Measurements from ENCODE around the gene MMP24OS.
A peak's percentile ranks its signal among the peaks of the same experiment; 100 is the strongest.

Gene MMP24OS

DNA sequence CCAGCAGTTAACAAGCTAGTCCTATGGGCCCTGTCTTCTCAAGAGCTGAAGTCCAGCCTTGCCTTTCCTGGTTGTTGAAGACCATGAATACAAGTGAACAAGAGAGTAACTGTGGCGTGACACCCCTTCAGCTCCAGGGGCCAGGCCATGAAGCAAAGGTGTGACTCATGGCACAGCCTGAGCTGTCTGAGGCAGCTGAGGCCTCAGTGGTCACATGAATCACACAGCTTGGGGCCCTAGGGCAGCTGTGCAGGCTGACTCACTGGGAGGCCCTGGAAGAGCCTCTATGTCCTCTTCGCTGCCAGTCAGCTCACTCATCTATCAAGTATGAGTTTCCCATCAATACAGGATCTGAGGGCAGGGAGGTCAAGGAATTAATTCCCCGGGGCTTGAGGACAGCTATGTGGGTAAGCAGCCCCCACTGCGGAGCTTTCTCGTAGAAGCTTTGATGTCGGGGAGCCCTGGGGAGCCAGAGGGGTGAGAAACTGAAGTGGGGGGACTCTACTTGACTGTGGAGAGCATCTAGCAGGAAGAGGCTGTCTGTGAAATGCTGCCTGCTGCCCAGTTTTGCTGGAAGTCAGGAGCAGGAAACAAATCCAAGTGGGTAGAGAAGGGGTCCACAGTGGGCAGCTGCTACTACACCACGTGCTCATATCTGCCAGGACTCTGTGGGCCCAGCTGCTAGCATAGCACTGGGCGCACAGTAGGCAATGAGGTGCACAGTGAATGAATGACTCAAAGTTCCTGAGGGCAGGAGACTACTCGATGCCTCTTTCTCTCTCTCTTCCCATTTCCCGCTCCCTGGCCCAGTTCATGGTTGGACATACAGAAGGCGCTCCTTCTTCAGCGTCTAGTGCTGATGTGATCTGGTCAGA is 28.0 kb upstream of the MMP24OS start:
- no peak for DNase-seq

GRCh38 chr20:35304956-35305355 is 27.0 kb upstream of the MMP24OS start:
- no peak for DNase-seq

GRCh38 chr20:35303735-35304491 is 26.0 kb upstream of the MMP24OS start:
- peak in 1 of 2 experiments; percentile 68 for DNase-seq

GRCh38 chr20:35303382-35303734 is 25.4 kb upstream of the MMP24OS start:
- DNase-seq, result no peak

- DNase-seq, result no peak
Measured at GRCh38 chr20:35302421-35303335, 24.8 kb upstream of the MMP24OS start.

GRCh38 chr20:35301426-35301825 is 23.5 kb upstream of the MMP24OS start:
- no peak for DNase-seq

DNA sequence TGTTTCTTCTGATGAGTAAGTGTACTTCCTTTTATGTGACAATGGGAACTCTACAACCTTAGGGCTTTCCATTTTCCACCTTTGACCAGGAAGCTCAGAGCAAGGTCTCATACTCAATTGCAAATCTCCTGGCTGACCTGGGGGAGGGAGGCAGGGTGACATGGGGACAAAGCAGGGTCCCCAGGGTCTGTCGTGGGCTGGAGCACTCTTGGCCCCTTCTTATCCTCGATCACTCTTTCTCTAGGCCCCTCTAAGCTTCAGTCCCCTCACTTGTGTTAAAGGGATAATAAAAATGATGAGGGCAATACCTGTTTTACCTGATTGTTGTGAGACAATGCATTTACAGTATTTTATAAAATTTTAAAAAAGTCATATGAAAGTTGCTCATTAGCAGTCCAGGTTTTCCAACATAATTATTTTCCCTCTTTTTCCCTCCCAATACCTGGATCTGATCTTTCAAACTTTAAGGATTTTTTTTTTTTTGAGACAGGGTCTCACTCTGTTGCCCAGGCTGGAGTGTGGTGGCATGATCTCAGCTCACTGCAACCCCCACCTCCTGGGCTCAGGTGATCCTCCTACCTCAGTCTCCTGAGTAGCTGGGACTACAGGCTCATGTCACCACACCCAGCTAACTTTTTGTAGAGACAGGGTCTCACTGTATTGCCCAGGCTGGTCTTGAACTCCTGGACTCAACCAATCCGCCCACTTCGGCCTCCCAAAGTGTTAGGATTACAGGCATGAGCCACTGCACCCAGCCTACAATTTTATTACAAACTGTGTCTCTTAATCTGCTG is 22.7 kb upstream of the MMP24OS start:
- DNase-seq, result no peak

DNA sequence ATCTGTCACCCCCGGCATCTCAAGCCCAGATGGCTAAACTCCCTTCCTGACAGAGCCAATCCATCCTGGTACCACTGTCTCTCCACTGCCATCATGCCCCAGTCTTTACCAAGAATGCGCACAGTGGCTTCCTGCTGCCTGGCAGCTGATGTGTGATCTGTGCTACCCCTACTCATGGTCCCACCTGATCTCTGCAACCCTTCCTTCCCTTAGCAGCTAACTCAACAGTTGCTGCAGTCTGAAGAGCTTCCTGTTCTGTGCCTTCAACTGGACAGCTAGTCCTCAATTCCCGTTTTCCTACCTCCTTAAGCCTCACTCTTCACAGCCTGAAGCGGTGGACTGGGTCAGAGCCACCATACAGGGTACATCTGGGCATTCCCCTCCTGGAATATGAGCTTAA is 21.9 kb upstream of the MMP24OS start:
- no peak for DNase-seq

DNA sequence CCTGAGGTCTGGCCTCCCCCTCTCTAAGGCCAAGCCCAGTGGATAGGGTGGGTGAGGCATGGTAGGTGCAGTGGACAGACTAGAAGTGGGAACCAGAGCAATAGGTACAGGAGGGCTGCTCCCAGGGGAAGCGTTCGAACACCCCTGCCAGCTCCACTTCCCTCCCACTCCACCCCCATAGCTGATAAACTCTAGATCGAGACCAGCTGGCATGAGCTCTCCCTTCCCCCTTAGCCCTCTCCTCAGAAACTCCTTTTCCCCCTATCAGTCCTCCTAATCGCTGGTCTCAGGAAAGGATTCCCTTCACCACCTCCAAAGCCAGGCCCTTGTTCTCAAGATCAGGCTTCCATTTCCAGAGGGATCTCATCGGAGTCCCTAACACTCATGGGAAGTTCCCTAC is 20.3 kb upstream of the MMP24OS start:
- no peak for DNase-seq

- DNase-seq, result no peak
Measured at GRCh38 chr20:35297740-35298139, 19.8 kb upstream of the MMP24OS start.

DNA sequence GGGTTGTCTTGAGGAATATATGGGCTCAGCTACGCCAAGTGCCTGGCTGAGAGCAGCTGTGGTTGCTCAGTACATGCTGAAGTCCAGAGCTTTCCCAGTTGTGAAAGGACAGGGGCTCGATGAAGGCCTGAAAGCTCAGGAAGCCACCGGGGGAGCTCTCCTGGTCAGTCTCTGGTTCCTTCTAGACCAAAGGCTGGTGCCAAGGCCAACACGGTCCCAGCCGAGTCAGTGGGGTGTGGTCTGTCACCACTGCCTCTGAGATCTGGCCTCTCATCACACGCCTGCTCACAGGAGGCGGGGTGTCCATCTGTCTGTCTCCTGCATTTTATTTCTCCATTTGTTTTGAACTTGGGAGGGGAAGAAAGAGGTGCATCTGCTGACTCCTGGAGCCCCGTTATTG is 19.2 kb upstream of the MMP24OS start:
- no peak for DNase-seq

DNA sequence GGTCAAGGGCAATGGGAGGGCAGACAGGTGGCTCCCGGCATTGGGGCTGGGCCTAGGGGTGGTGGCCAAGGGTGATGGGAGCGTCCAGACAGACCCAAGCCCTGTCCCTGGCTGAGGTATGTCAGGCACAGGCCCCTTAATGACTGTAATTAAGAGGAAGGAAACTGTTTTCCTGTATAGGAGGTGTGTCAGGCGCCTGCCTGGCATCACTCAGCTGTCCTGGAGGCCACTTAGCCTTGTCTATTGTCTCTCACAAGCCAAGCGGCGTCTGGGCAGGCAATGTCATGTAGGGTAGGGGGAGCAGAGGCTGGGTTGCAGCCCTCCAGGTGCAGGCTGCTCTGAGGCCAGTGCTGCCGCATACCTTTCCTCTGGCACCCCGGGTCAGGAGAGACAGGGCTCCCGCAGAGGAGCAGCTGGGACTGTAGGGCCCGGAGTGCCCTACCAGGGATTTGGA is 18.2 kb upstream of the MMP24OS start:
- DNase-seq, result no peak

DNA sequence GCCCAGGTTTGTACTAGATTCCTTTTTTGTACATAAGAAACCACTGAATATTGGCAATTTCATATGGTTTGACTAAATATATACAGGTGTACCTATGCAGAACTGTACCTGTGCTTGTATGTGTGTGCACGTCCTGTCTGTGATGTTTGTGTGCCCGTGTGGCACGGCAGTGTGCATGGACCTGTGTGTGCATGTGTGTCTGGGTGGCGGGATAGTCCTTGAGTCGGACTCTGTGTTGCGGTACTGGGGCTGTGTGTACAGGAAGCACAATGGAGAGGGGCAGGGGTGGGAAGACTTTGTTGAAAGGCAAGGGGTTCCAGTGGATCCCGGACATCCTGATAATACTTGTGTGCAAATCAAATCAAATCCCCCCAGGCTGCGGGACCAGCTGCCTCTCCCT is 17.8 kb upstream of the MMP24OS start:
- DNase-seq, result no peak

DNA sequence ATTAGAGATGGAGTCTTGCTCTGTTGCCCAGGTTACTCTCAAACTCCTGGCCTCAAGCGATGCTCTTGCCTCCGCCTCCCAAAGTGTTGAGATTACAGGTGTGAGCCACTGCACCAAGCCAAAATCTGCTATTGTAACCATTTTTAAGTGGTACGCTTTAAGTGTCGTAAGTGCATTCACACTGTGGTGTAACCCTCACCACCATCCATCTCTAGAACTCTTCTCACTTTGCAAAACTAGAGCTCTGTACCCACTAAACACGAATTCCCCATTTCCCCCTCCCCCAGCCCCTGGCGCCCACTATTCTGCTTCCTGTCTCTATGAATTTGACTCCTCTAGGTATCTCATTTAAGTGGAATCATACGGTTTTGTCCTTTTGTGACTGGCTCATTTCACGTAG is 17.1 kb upstream of the MMP24OS start:
- no peak for DNase-seq

DNA sequence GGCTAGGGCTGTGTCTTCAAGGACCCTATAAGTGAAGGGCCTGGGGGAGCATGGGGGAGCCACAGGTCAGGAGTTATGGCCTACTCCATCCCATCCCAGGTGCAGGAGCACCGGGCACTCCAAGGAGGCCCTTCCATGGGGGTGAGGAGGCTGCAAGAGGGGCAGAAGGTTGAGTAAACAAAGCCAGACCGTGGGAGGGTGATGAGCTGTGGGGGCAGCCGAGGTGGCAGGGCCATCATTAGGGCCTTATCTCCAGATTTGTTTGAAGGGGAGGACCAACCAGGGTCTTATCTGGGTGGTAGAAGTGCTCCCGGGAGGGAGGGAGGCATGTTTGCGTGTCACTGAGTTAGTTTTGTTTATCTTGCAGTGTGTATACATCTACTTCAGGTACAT is 16.4 kb upstream of the MMP24OS start:
- DNase-seq, result no peak

GRCh38 chr20:35293303-35294292 is 15.7 kb upstream of the MMP24OS start:
- no peak for DNase-seq

GRCh38 chr20:35292504-35293285 is 14.8 kb upstream of the MMP24OS start:
- no peak for DNase-seq

- no peak for DNase-seq
Measured at GRCh38 chr20:35291654-35292503, 14.0 kb upstream of the MMP24OS start, which contains the start of gene FAM83C. Gene FAM83C, minus strand, starts transcription at chr20:35292425. Its CDS starts 121 bp downstream, at chr20:35292304.

GRCh38 chr20:35290887-35291417 is 13.0 kb upstream of the MMP24OS start:
- DNase-seq, result no peak

Data from cerebellar nuclear complex (tissue), 1 donor.